Stimulated activated memory B cell treated with anti-CD40 and anti-IgM and Interleukin-4, amounts not matched to agents 10 μg/mL and 1 μg/mL and 100 μg/mL, for 72 hours (primary cell): ENCODE data around the gene PLA2G15.
"Not testable (repeated sequence)": the region's sequence is repeated elsewhere in the genome, so short reads cannot be mapped to it uniquely, and the experiment has no call there.

Experiments used
- ATAC-seq: fragments of 150-1000 bp; cut with Tn5 transposase; 2 replicates; pipeline ENCODE4 v1.10.0; 2021
- H3K27ac Mint-ChIP-seq: one replicate; pipeline ENCODE4 v1.8.0; 2022; ENCODE audit warnings: mild to moderate bottlenecking, mixed read lengths
- H3K27me3 Mint-ChIP-seq: one replicate; pipeline ENCODE4 v1.8.0; 2022; ENCODE audit warnings: mixed read lengths
- H3K36me3 Mint-ChIP-seq: one replicate; pipeline ENCODE4 v1.8.0; 2022; ENCODE audit warnings: mixed read lengths
- H3K4me1 Mint-ChIP-seq: one replicate; pipeline ENCODE4 v1.8.0; 2022; ENCODE audit warnings: mixed read lengths
- H3K4me3 Mint-ChIP-seq: one replicate; pipeline ENCODE4 v1.8.0; 2022; ENCODE audit warnings: mild to moderate bottlenecking, moderate library complexity, mixed read lengths
- H3K9me3 Mint-ChIP-seq: one replicate; pipeline ENCODE4 v1.8.0; 2022; ENCODE audit warnings: mixed read lengths

The PLA2G15 gene

DNA sequence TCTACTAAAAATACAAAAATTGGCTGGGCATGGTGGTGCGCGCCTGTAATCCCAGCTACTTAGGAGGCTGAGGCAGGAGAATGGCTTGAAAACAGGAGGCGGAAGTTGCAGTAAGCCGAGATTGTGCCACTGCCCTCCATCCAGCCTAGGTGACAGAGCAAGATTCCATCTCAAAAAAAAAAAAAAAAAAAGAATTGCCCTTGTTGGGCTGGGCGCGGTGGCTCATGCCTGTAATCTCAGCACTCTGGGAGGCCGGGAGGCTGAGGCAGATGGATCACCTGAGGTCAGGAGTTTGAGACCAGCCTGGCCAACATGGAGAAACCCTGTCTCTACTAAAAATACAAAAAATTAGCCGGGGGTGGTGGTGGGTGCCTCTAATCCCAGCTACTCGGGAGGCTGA, 43.6 kb downstream of the PLA2G15 start:
- peaks cover 68% of the 10 kb centered on the region for H3K4me1 Mint-ChIP-seq
- peaks cover 62% of the 10 kb centered on the region for H3K36me3 Mint-ChIP-seq
- H3K4me3 Mint-ChIP-seq, H3K9me3 Mint-ChIP-seq, ATAC-seq, H3K27me3 Mint-ChIP-seq: not testable (repeated sequence)
- peak overlapping the region; percentile 79 for H3K27ac Mint-ChIP-seq

DNA sequence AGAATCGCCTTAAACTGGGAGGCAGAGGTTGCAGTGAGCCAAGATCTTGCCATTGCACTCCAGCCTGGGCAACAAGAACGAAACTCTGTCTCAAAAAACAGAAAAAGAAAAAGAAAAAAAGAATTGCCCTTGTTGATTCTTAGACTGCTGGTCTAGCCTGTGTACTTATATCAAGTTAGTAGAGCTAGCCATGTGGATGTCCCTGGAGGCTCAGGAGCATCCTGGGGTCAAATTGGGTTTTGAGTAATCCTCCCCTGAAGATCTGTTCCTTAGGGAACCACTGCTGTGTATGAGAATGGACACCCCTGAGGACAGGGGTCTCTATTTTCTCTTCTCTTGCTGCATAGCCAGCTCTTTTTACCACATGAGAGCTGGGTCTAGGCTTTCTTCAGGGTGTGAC, 44.0 kb downstream of the PLA2G15 start:
- peaks cover 67% of the 10 kb centered on the region for H3K36me3 Mint-ChIP-seq
- no peak for ATAC-seq
- no peaks in the 10 kb centered on the region for H3K27me3 Mint-ChIP-seq
- peaks cover 64% of the 10 kb centered on the region for H3K4me1 Mint-ChIP-seq
- H3K27ac Mint-ChIP-seq, result peak overlapping the region; percentile 79
- H3K9me3 Mint-ChIP-seq, result no peaks in the 10 kb centered on the region
- H3K4me3 Mint-ChIP-seq, result no peak overlapping the region

DNA sequence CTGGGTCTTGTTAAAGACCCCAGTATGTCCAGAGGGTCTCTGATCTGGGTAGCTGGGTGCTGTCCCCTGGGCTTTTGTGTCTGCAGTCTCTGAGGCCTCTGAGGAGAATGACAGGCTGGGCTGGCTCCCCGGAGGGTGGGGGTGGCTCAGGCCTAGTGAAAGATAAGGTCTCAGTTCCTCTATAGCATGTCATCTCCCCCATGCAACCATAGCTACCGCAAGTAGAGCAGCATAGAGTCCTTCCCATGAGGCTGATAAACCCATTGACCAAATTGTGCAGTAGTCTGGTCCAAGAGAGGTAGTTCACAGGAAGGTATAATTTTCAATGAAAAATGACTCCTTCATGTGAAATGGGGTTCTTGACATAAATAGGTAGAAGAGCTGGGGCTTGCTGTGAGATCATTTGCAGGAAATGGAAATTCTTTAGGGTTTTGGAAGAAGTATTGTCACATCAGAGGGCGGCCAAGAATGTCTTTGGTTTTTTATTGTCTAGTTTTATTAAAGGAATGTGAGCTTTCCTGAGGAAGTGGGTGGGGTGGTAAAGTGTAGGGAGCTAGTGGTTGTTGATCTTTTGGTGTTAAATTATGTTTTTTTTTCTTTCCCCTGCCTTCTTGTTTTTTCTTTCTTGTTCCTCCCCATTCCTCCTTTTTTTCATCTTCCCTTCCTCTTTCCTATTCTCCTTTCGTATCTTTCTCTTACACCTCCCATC, 44.6 kb downstream of the PLA2G15 start:
- ATAC-seq, result peak; percentile 96
- Mint-ChIP-seq H3K36me3 (peaks cover 71% of the 10 kb centered on the region), H3K27me3 (no peaks in the 10 kb centered on the region)

GRCh38 chr16:68290450-68290849, 45.3 kb downstream of the PLA2G15 start:
- peaks cover 53% of the 10 kb centered on the region for H3K4me1 Mint-ChIP-seq
- H3K9me3 Mint-ChIP-seq, result no peaks in the 10 kb centered on the region
- peaks cover 77% of the 10 kb centered on the region for H3K36me3 Mint-ChIP-seq
- no peak for ATAC-seq
- peak overlapping the region; percentile 38 for H3K4me3 Mint-ChIP-seq
- H3K27ac Mint-ChIP-seq, result peak overlapping the region; percentile 79
- H3K27me3 Mint-ChIP-seq, result no peaks in the 10 kb centered on the region

More for the DNA sequence above, 44.6 kb downstream of the PLA2G15 start:
- Mint-ChIP-seq H3K9me3 (no peaks in the 10 kb centered on the region), H3K4me1 (peaks cover 58% of the 10 kb centered on the region), H3K27ac (peak overlapping the region; percentile 79), H3K4me3 (peak overlapping the region; percentile 38)

- peaks cover 81% of the 10 kb centered on the region for H3K36me3 Mint-ChIP-seq
- peak overlapping the region; percentile 79 for H3K27ac Mint-ChIP-seq
- no peaks in the 10 kb centered on the region for H3K9me3 Mint-ChIP-seq
- no peak overlapping the region for H3K4me3 Mint-ChIP-seq
- no peak for ATAC-seq
- no peaks in the 10 kb centered on the region for H3K27me3 Mint-ChIP-seq
- peaks cover 49% of the 10 kb centered on the region for H3K4me1 Mint-ChIP-seq
Observed at GRCh38 chr16:68291227-68291626, 46.1 kb downstream of the PLA2G15 start.

- peak overlapping the region; percentile 79 for H3K27ac Mint-ChIP-seq
- H3K27me3 Mint-ChIP-seq, result no peaks in the 10 kb centered on the region
- no peak overlapping the region for H3K4me3 Mint-ChIP-seq
- H3K4me1 Mint-ChIP-seq, result peaks cover 38% of the 10 kb centered on the region
- H3K9me3 Mint-ChIP-seq, result no peaks in the 10 kb centered on the region
- peaks cover 78% of the 10 kb centered on the region for H3K36me3 Mint-ChIP-seq
- ATAC-seq, result no peak
Observed at GRCh38 chr16:68292425-68292824, 47.3 kb downstream of the PLA2G15 start.

GRCh38 chr16:68296291-68296690, 51.1 kb downstream of the PLA2G15 start:
- no peak for ATAC-seq
- no peaks in the 10 kb centered on the region for H3K27me3 Mint-ChIP-seq
- peaks cover 79% of the 10 kb centered on the region for H3K36me3 Mint-ChIP-seq
- H3K9me3 Mint-ChIP-seq, result no peaks in the 10 kb centered on the region
- H3K4me1 Mint-ChIP-seq, result peaks cover 18% of the 10 kb centered on the region
- peak overlapping the region; percentile 42 for H3K27ac Mint-ChIP-seq
- H3K4me3 Mint-ChIP-seq, result no peak overlapping the region

DNA sequence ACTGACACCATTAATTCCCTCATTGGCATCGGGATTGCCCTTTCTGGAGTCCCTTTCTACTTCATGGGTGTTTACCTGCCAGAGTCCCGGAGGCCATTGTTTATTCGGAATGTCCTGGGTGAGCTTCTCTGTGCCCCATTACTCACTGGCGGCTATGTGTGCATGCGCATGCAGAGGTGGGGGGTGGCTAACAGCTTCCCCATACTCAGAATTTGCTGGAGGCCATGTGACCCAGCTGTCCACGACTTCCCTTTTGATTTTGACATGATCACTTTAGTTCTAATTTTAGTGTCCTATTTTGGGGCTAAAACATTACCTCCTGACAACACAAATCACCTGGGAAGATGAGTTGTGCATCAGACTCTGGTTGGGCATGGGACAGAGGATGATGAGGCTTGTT, 51.5 kb downstream of the PLA2G15 start:
- peaks cover 79% of the 10 kb centered on the region for H3K36me3 Mint-ChIP-seq

DNA sequence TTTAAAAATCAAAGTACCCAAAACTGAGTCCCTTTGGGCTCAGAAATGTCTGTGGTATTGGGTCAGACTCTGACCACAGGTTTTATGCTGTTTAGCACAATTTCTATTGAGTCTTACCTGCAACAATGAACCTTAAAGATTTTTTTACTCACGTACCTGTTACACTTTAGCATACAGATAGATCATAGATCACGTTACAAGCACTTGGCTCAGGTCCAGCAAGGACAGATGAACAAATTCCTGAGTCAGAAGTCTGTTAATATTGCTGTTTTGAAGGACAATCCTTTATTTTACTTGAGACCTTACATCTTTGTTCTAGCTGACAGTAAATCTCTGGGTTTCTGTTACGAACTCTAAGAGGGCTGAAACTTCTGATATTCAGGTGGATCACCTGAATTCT, 52.7 kb downstream of the PLA2G15 start:
- no peaks in the 10 kb centered on the region for H3K9me3 Mint-ChIP-seq
- no peak for ATAC-seq
- no peak overlapping the region for H3K4me3 Mint-ChIP-seq
- no peaks in the 10 kb centered on the region for H3K27me3 Mint-ChIP-seq
- H3K36me3 Mint-ChIP-seq, result peaks cover 78% of the 10 kb centered on the region
- peaks cover 12% of the 10 kb centered on the region for H3K4me1 Mint-ChIP-seq
- H3K27ac Mint-ChIP-seq, result peak overlapping the region; percentile 42

More for the DNA sequence above, 51.5 kb downstream of the PLA2G15 start:
- Mint-ChIP-seq H3K27me3 (no peaks in the 10 kb centered on the region), H3K4me3 (no peak overlapping the region), H3K27ac (peak overlapping the region; percentile 42), H3K9me3 (no peaks in the 10 kb centered on the region), H3K4me1 (peaks cover 14% of the 10 kb centered on the region)
- ATAC-seq, result no peak

- Mint-ChIP-seq H3K4me3 (no peak overlapping the region), H3K9me3 (no peaks in the 10 kb centered on the region), H3K27me3 (no peaks in the 10 kb centered on the region), H3K36me3 (peaks cover 77% of the 10 kb centered on the region), H3K4me1 (peaks cover 12% of the 10 kb centered on the region), H3K27ac (no peak overlapping the region)
- ATAC-seq, result no peak
Observed at GRCh38 chr16:68298312-68298711, 53.1 kb downstream of the PLA2G15 start.

- Mint-ChIP-seq H3K27ac (peak overlapping the region; percentile 75), H3K36me3 (peaks cover 77% of the 10 kb centered on the region), H3K9me3 (no peaks in the 10 kb centered on the region)
Observed at GRCh38 chr16:68298907-68299561, 53.9 kb downstream of the PLA2G15 start.

DNA sequence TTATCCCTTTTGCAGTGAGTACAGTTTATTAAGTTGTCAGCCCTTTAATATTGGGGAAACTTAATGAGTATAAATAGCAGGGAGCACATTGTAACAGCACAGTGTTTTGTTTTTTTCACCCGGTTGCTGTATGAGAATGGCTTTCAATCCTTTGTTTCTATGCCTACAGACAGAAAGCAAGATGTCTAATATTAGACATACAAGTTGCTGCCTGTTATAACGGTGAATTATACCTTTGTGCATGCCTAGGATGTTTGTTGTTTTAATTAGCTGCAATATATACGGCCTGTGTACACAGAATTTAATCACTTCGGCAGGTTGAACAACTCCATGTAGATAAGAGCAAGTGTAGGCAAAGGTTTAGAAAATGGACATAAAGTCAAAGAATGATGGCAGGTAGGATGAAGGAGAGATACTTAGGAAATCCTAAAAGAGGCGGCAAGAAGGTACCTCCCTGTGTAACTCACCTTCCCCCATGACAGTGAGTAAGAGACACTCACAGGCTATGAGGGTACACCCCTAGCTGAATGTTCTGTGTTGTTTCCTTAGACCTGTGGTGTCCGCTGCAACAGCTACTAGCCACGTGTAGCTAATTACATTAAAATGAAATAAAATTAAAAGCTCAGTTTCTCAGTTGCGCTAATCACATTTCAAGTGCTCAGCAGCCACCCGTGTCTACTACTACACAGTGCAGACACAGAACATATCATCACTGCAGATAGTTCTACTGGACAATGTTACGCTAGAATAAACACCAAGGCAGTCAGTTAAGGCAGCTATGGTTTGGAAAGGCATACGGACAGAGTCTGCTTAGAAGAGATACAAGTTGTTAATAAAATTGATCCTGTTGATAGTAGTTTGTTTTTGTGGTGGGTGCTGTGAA, 54.6 kb downstream of the PLA2G15 start:
- no peak for ATAC-seq
- Mint-ChIP-seq H3K27ac (peak overlapping the region; percentile 75), H3K27me3 (no peaks in the 10 kb centered on the region), H3K4me1 (peaks cover 14% of the 10 kb centered on the region), H3K4me3 (no peak overlapping the region), H3K36me3 (peaks cover 74% of the 10 kb centered on the region), H3K9me3 (no peaks in the 10 kb centered on the region)

More at GRCh38 chr16:68298907-68299561, 53.9 kb downstream of the PLA2G15 start:
- H3K4me1 Mint-ChIP-seq, result peaks cover 12% of the 10 kb centered on the region
- no peak overlapping the region for H3K4me3 Mint-ChIP-seq
- no peak for ATAC-seq
- no peaks in the 10 kb centered on the region for H3K27me3 Mint-ChIP-seq

DNA sequence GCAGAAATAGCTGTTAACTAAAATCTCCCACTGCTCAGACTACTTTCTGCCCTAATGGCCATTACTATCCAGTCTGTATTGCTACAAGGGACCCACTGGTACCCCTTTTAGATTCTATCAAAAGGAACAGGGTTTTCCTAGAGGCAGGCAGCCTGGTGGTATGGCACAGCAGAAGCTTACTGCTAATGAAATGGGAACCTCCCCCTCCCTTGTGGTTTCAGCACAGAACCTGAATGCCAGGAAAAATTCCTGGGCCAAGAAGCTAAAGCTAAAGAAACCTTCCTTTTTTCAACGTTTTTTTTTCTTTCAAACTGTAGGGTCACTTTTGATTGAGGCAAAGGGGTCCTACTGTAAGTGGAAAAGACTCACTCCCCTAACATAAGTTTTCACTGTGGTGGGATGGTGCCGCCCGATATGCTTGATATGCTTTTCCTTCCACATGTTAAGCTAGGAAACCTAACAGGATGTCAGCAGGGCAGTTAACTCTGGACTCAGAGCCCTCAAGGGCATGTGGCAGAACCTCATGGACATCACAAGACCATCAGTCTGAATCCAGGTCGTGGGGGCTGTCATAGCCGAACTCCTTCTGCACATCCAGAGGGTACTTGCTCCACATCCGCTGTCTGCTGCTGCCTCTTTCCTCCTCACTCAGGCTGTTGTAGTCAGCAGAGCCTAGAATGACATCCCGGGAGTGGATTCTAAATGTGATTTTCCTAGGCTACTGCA, 55.7 kb downstream of the PLA2G15 start:
- peaks cover 75% of the 10 kb centered on the region for H3K36me3 Mint-ChIP-seq
- no peaks in the 10 kb centered on the region for H3K27me3 Mint-ChIP-seq
- peaks cover 24% of the 10 kb centered on the region for H3K4me1 Mint-ChIP-seq
- H3K4me3 Mint-ChIP-seq, result no peak overlapping the region
- H3K27ac Mint-ChIP-seq, result peak overlapping the region; percentile 62
- ATAC-seq, result no peak
- H3K9me3 Mint-ChIP-seq, result no peaks in the 10 kb centered on the region

DNA sequence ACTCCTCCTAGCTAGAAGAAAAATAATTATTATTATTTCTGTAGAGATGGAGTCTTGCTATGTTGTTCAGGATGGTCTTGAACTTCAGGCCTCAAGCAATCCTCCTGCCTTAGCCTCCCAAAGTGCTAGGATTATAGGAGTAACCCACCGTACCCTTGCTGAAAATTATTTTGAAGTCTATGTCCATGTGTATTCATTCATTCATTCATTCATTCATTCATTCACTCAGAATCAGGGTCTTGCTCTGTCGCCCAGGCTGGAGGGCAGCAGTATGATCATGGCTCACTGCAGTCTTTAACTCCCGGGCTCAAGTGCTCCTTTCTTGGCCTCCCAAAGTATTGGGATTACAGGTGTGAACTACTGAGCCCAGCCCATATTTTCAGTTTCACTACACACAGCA, 61.5 kb downstream of the PLA2G15 start:
- H3K36me3 Mint-ChIP-seq, result peaks cover 42% of the 10 kb centered on the region
- no peak for ATAC-seq
- H3K27ac Mint-ChIP-seq, result no peak overlapping the region
- H3K4me3 Mint-ChIP-seq, result no peak overlapping the region
- peaks cover 32% of the 10 kb centered on the region for H3K4me1 Mint-ChIP-seq
- no peaks in the 10 kb centered on the region for H3K27me3 Mint-ChIP-seq
- no peaks in the 10 kb centered on the region for H3K9me3 Mint-ChIP-seq

DNA sequence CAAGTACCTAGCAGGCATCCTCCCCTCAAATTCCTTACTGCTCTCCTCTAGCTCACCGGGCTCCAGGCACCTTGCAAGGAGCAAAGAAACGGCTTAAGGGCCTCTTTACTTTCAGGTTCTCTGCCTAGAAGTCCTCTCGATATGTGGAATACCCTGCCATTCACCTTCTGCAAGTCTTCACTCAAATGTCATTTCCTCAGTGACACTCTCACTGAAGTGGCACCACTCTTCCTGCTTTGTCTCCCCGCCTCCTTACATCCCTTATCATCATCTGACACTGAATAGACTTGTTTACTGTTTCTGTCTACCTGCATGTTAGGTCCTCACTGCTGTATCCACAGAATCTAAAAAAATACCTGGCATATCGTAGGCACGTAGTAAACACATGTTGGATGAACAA, 64.6 kb downstream of the PLA2G15 start:
- ATAC-seq, result no peak
- Mint-ChIP-seq H3K27ac (peak overlapping the region; percentile 88), H3K4me1 (peaks cover 43% of the 10 kb centered on the region), H3K4me3 (peak overlapping the region; percentile 95), H3K27me3 (no peaks in the 10 kb centered on the region), H3K9me3 (no peaks in the 10 kb centered on the region), H3K36me3 (peaks cover 18% of the 10 kb centered on the region)
